Measurements from ENCODE around the gene TMEM145. TPM values are rescaled to one million over a fixed set of nuclear protein-coding genes. Genes with fewer than 3 reads are reported as not detected.
"Not testable (repeated sequence)": the region's sequence is repeated elsewhere in the genome, so short reads cannot be mapped to it uniquely, and the experiment has no call there.

TMEM145 gene
- total RNA-seq (2014; rRNA removed), result 0.29 and 0.69 TPM in 2 replicates
- percentile 28 among the genes with signal in this experiment for Bru-seq, nascent RNA
- BruChase-seq, experiment 1, labeled RNA remaining after a 6-hour chase, result percentile 34 among the genes with signal in this experiment
- BruChase-seq, experiment 2, labeled RNA remaining after a 2-hour chase, result percentile 38 among the genes with signal in this experiment
- long read RNA-seq, partial matches to known transcripts, result 0 of 9 reads
- long read RNA-seq, other reads (novel, unspliced or antisense), result 9 of 9 reads

GRCh38 chr19:42313096-42313839 is at the start of gene TMEM145:
TSS of gene TMEM145 (plus strand) at chr19:42313309. CDS start at chr19:42313377, 68 bp downstream.
- no peak within 1 kb of the TSS for H3K4me2 ChIP-seq (ENCODE audit: low read length)
- no peaks in the 10 kb centered on the region for H4K20me1 ChIP-seq (ENCODE audit: low read length)
- H3K27ac ChIP-seq (ENCODE audit: low read length), result no peak within 1 kb of the TSS
- H3K9ac ChIP-seq (ENCODE audit: low read length), result no peak within 1 kb of the TSS
- H3K4me1 ChIP-seq (ENCODE audit: insufficient read depth, low read length), result no peaks in the 10 kb centered on the region
- no peaks in the 10 kb centered on the region for H3K36me3 ChIP-seq (ENCODE audit: low read depth, low read length)
- intact Hi-C loops (cut with micrococcal nuclease), result no loop called here
- TF ChIP-seq EZH2 (IDR thresholded peaks at IDR 0.05; ENCODE audit: low read length, unreplicated experiment) (no peak), EZH2phosphoT487 (IDR thresholded peaks at IDR 0.05; ENCODE audit: borderline replicate concordance, low read length) (no peak), CTCF (conservative IDR thresholded peaks at IDR 0.05; ENCODE audit: low read depth, low read length) (no peak)
- POLR2A ChIA-PET (ENCODE audit: unreplicated experiment), result no interaction called here
- BruUV-seq (replicated peaks), result no TSS peak
- no peaks in the 10 kb centered on the region for H3K9me3 ChIP-seq (ENCODE audit: low read length)
- H3F3A ChIP-seq (ENCODE audit: low read length, unreplicated experiment), result no peaks in the 10 kb centered on the region
- no peak for ATAC-seq
- H3K4me3 ChIP-seq (ENCODE audit: low read length), result no peak within 1 kb of the TSS
- no peak for DNase-seq
- H2AFZ ChIP-seq (ENCODE audit: low read length), result no peak within 1 kb of the TSS
- H3K27me3 ChIP-seq (ENCODE audit: low read length), result no peaks in the 10 kb centered on the region
- CTCF ChIA-PET, result no interaction called here
- no peaks in the 10 kb centered on the region for H3K9me2 ChIP-seq (replicated peaks; ENCODE audit: low read length)
- H3K79me2 ChIP-seq (ENCODE audit: low read length), result no peaks in the 10 kb centered on the region

GRCh38 chr19:42266105-42266504 is 47.0 kb upstream of the TMEM145 start:
- BruUV-seq (replicated peaks); H3F3A ChIP-seq (ENCODE audit: low read length, unreplicated experiment); H3K9me3 ChIP-seq (ENCODE audit: low read length); H3K4me3 ChIP-seq (ENCODE audit: low read length); H3K9ac ChIP-seq (ENCODE audit: low read length); CTCF ChIA-PET; H3K4me2 ChIP-seq (ENCODE audit: low read length); H2AFZ ChIP-seq (ENCODE audit: low read length); H3K9me2 ChIP-seq (replicated peaks; ENCODE audit: low read length); H3K36me3 ChIP-seq (ENCODE audit: low read depth, low read length); H3K27ac ChIP-seq (ENCODE audit: low read length); H4K20me1 ChIP-seq (ENCODE audit: low read length); DNase-seq; ATAC-seq; H3K27me3 ChIP-seq (ENCODE audit: low read length); intact Hi-C loops (cut with micrococcal nuclease); POLR2A ChIA-PET (ENCODE audit: unreplicated experiment): not testable (repeated sequence)
- Histone ChIP-seq H3K79me2 (ENCODE audit: low read length) (peaks cover 16% of the 10 kb centered on the region), H3K4me1 (ENCODE audit: insufficient read depth, low read length) (peaks cover 19% of the 10 kb centered on the region)

GRCh38 chr19:42266928-42267603 is 46.0 kb upstream of the TMEM145 start:
- peak overlapping the region; percentile 80; the same call in 1 of the 2 replicates for H3K4me3 ChIP-seq (ENCODE audit: low read length)
- H3K27ac ChIP-seq (ENCODE audit: low read length); H3K9me2 ChIP-seq (replicated peaks; ENCODE audit: low read length); ATAC-seq; H3K36me3 ChIP-seq (ENCODE audit: low read depth, low read length); H4K20me1 ChIP-seq (ENCODE audit: low read length); BruUV-seq (replicated peaks); H3K9ac ChIP-seq (ENCODE audit: low read length); H3K27me3 ChIP-seq (ENCODE audit: low read length); H3K9me3 ChIP-seq (ENCODE audit: low read length); DNase-seq; H3F3A ChIP-seq (ENCODE audit: low read length, unreplicated experiment); intact Hi-C loops (cut with micrococcal nuclease); POLR2A ChIA-PET (ENCODE audit: unreplicated experiment): not testable (repeated sequence)
- H3K4me2 ChIP-seq (ENCODE audit: low read length), result peak overlapping the region; percentile 99
- CTCF ChIA-PET, result interaction anchor here (0.6 kb wide), 1 partner anchor 79 kb away, joined by 17 read pairs; no protein-coding TSS in a partner anchor
- peaks cover 26% of the 10 kb centered on the region for H3K79me2 ChIP-seq (ENCODE audit: low read length)
- peak overlapping the region; percentile 96; the same call in 1 of the 2 replicates for H2AFZ ChIP-seq (ENCODE audit: low read length)
- peaks cover 22% of the 10 kb centered on the region for H3K4me1 ChIP-seq (ENCODE audit: insufficient read depth, low read length)
